GM23338 (cell line): ENCODE data around the gene SGSH. TPM values are rescaled to one million over a fixed set of nuclear protein-coding genes. Genes with fewer than 3 reads are reported as not detected.
A peak's percentile ranks its signal among the peaks of the same experiment; 100 is the strongest.

ENCODE experiments used
- ATAC-seq: fragments of 200-7000 bp; cut with Tn5 transposase; 3 replicates; pipeline ENCODE4 v1.9.1; 2020
- DNase-seq: peaks from one replicate; pipeline ENCODE4 v3.0.0-alpha.2; 2015; ENCODE audit warnings: low spot score
- H2AFZ ChIP-seq: fragments of 200-600 bp; sonication (generic); 2 replicates; pipeline ENCODE4 v1.8.0; 2016; ENCODE audit warnings: antibody characterized with exemption, mild to moderate bottlenecking, moderate library complexity
- H3F3A ChIP-seq: fragments of 200-600 bp; sonication (generic); replicated peaks from 2 replicates; pipeline ENCODE4 v1.8.0; 2017; ENCODE audit warnings: antibody characterized with exemption, mixed run types, low read depth
- H3K27ac ChIP-seq: fragments of 200-600 bp; sonication (generic); 2 replicates; pipeline ENCODE4 v1.6.1; 2016; ENCODE audit warnings: low read depth
- H3K27me3 ChIP-seq: fragments of 200-600 bp; sonication (generic); 2 replicates; pipeline ENCODE4 v1.8.0; 2016; ENCODE audit warnings: mild to moderate bottlenecking, mixed run types, moderate library complexity; ENCODE audit not compliant: insufficient read depth
- H3K36me3 ChIP-seq: fragments of 200-600 bp; sonication (generic); 2 replicates; pipeline ENCODE4 v1.8.0; 2016; ENCODE audit warnings: mild to moderate bottlenecking; ENCODE audit not compliant: insufficient read depth
- H3K4me1 ChIP-seq: fragments of 200-600 bp; sonication (generic); 2 replicates; pipeline ENCODE4 v1.8.0; 2016; ENCODE audit warnings: mild to moderate bottlenecking, moderate library complexity; ENCODE audit not compliant: insufficient read depth
- H3K4me2 ChIP-seq: fragments of 200-600 bp; sonication (generic); 2 replicates; pipeline ENCODE4 v1.7.1; 2017; ENCODE audit warnings: mixed run types
- H3K4me3 ChIP-seq: fragments of 200-600 bp; sonication (generic); 2 replicates; pipeline ENCODE4 v1.6.1; 2016; ENCODE audit warnings: mixed run types
- H3K79me2 ChIP-seq: fragments of 200-600 bp; sonication (generic); replicated peaks from 2 replicates; pipeline ENCODE4 v1.8.0; 2017; ENCODE audit warnings: mild to moderate bottlenecking; ENCODE audit not compliant: insufficient read depth
- H3K9me2 ChIP-seq: fragments of 200-600 bp; sonication (generic); 2 replicates; pipeline ENCODE4 v1.8.0; 2017; ENCODE audit not compliant: insufficient read depth
- H4K20me1 ChIP-seq: fragments of 200-600 bp; sonication (generic); replicated peaks from 2 replicates; pipeline ENCODE4 v1.8.0; 2017; ENCODE audit warnings: mild to moderate bottlenecking; ENCODE audit not compliant: insufficient read depth
- H3K27ac Mint-ChIP-seq: 2 replicates; pipeline ENCODE4 v1.8.0; 2020; ENCODE audit warnings: inconsistent platforms, mild to moderate bottlenecking, moderate library complexity, mixed read lengths
- H3K27me3 Mint-ChIP-seq: 3 replicates; pipeline ENCODE4 v1.8.0; 2022; ENCODE audit warnings: low read depth, mild to moderate bottlenecking, moderate library complexity, mixed read lengths, inconsistent platforms; ENCODE audit not compliant: insufficient read depth, poor library complexity
- H3K36me3 Mint-ChIP-seq: 3 replicates; pipeline ENCODE4 v1.8.0; 2021; ENCODE audit warnings: low read depth, mild to moderate bottlenecking, inconsistent platforms, moderate library complexity, mixed read lengths
- H3K4me1 Mint-ChIP-seq: 3 replicates; pipeline ENCODE4 v1.8.0; 2020; ENCODE audit warnings: mild to moderate bottlenecking, inconsistent platforms, mixed read lengths
- H3K4me3 Mint-ChIP-seq: 3 replicates; pipeline ENCODE4 v1.8.0; 2021; ENCODE audit warnings: moderate library complexity, mild to moderate bottlenecking, inconsistent platforms, mixed read lengths
- H3K9me3 Mint-ChIP-seq: 3 replicates; pipeline ENCODE4 v1.8.0; 2020; ENCODE audit warnings: moderate library complexity, mild to moderate bottlenecking, inconsistent platforms, mixed read lengths
- CREB1 ChIP-seq: fragments of 250-450 bp; sonication (Bioruptor Pico); IDR thresholded peaks from 2 replicates; pipeline ENCODE4 v1.5.0; 2020; ENCODE audit warnings: low read depth, mild to moderate bottlenecking, moderate library complexity
- NANOG ChIP-seq: IDR thresholded peaks from 2 replicates; pipeline ENCODE4 v1.6.1; 2016; ENCODE audit warnings: antibody characterized with exemption, borderline replicate concordance
- ZNF114 ChIP-seq: fragments of 250-450 bp; sonication (Bioruptor Pico); IDR thresholded peaks from 2 replicates; pipeline ENCODE4 v1.5.0; 2020; ENCODE audit warnings: mild to moderate bottlenecking, moderate library complexity
- polyA plus RNA-seq: library from polyadenylated mRNA; unstranded; fragments of >200 nt; fragmentation: Nextera tagmentation; extraction: Ambion mirVana; gene quantifications from 2 replicates; pipeline ENCODE4 v1.2.1, GENCODE V29; 2016
- total RNA-seq: library from RNA; depleted of rRNA; stranded (reverse); fragments of >200 nt; shearing (Covaris generic); gene quantifications from 2 replicates; pipeline ENCODE4 v1.2.3, GENCODE V29; 2014
- TF ChIP-seq, protein P1 (sequence below), 2 experiments: fragments of 200-600 bp in 1 of 2; sonication (generic) in 1 of 2; conservative IDR thresholded peaks; 2 replicates each; pipeline versions ENCODE4 v1.5.1 to v1.6.1; 2016 to 2017; ENCODE audit warnings: antibody characterized with exemption in 2 of 2, low read depth in 2 of 2, mild to moderate bottlenecking in 2 of 2, moderate library complexity in 1 of 2
- TF ChIP-seq, protein P2 (sequence below): IDR thresholded peaks from 2 replicates; pipeline ENCODE4 v1.6.1; 2016; ENCODE audit warnings: antibody characterized with exemption
- TF ChIP-seq, protein P3 (sequence below): IDR thresholded peaks from one replicate; pipeline ENCODE4 v1.6.1; 2018; ENCODE audit warnings: antibody characterized with exemption; ENCODE audit not compliant: unreplicated experiment

Gene SGSH
- total and polyA plus RNA-seq, 2 experiments from 2014 or later, result 9.6 to 17.5 TPM

DNA sequence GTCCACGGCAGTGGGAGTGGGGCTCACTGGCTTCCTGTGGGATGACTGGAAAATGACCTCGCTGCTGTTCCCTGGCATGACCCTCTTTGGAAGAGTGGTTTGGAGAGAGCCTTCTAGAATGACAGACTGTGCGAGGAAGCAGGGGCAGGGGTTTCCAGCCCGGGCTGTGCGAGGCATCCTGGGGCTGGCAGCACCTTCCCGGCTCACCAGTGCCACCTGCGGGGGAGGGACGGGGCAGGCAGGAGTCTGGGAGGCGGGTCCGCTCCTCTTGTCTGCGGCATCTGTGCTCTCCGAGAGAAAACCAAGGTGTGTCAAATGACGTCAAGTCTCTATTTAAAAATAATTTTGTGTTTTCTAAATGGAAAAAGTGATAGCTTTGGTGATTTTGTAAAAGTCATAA, 32.7 kb upstream of the SGSH start:
- Histone ChIP-seq H4K20me1 (no peaks in the 10 kb centered on the region; the same call in 1 of the 2 replicates), H3K9me2 (no peaks in the 10 kb centered on the region), H3F3A (peaks cover 12% of the 10 kb centered on the region), H3K4me1 (peaks cover 16% of the 10 kb centered on the region), H3K36me3 (no peaks in the 10 kb centered on the region), H3K79me2 (no peaks in the 10 kb centered on the region), H2AFZ (no peak overlapping the region), H3K4me2 (no peak overlapping the region), H3K4me3 (no peak overlapping the region), H3K27me3 (no peaks in the 10 kb centered on the region), H3K27ac (no peak overlapping the region)
- no peak overlapping the region for H3K4me3 Mint-ChIP-seq
- H3K4me1 Mint-ChIP-seq, result peaks cover 19% of the 10 kb centered on the region
- no peak overlapping the region for H3K27ac Mint-ChIP-seq
- ATAC-seq (peak; percentile 89), DNase-seq (peak; percentile 85)
- peaks cover 13% of the 10 kb centered on the region for H3K27me3 Mint-ChIP-seq
- TF ChIP-seq ZNF114 (CRISPR knock-in tag), result no peak
- TF ChIP-seq, protein P1, sequence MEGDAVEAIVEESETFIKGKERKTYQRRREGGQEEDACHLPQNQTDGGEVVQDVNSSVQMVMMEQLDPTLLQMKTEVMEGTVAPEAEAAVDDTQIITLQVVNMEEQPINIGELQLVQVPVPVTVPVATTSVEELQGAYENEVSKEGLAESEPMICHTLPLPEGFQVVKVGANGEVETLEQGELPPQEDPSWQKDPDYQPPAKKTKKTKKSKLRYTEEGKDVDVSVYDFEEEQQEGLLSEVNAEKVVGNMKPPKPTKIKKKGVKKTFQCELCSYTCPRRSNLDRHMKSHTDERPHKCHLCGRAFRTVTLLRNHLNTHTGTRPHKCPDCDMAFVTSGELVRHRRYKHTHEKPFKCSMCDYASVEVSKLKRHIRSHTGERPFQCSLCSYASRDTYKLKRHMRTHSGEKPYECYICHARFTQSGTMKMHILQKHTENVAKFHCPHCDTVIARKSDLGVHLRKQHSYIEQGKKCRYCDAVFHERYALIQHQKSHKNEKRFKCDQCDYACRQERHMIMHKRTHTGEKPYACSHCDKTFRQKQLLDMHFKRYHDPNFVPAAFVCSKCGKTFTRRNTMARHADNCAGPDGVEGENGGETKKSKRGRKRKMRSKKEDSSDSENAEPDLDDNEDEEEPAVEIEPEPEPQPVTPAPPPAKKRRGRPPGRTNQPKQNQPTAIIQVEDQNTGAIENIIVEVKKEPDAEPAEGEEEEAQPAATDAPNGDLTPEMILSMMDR (conservative IDR thresholded peaks at IDR 0.05; ENCODE audit: low read depth in 2 of 2), result peak; percentile 48 to 78
- H3K9me3 Mint-ChIP-seq, result no peaks in the 10 kb centered on the region
- H3K36me3 Mint-ChIP-seq, result 0 out of 3 replicates have a peak, but pooled peaks cover 3% of the 10 kb centered on the region

DNA sequence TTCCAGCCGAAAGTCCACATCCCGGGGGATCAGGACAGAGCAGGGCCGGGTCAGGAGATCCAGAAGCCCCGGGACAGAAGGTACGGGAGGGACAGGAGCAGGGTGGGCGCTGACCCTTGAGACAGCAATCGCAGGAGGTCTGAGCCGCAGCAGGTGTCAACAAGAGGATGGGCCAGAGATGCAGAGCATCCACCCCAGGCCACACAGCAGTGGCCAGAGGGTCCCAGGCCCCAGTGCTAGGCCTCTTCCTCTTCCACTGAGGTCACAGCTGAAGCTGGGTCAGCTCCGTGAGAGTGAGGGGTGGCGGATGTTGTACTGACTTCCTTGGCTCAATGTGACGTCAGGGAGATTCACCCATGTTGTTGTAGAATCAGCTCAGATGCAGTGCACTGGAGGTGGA, 31.8 kb upstream of the SGSH start:
- no peak for ATAC-seq
- TF ChIP-seq, protein P2, sequence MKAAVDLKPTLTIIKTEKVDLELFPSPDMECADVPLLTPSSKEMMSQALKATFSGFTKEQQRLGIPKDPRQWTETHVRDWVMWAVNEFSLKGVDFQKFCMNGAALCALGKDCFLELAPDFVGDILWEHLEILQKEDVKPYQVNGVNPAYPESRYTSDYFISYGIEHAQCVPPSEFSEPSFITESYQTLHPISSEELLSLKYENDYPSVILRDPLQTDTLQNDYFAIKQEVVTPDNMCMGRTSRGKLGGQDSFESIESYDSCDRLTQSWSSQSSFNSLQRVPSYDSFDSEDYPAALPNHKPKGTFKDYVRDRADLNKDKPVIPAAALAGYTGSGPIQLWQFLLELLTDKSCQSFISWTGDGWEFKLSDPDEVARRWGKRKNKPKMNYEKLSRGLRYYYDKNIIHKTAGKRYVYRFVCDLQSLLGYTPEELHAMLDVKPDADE, result no peak
- no peak for TF ChIP-seq NANOG
- TF ChIP-seq CREB1 (CRISPR knock-in tag), result no peak

DNA sequence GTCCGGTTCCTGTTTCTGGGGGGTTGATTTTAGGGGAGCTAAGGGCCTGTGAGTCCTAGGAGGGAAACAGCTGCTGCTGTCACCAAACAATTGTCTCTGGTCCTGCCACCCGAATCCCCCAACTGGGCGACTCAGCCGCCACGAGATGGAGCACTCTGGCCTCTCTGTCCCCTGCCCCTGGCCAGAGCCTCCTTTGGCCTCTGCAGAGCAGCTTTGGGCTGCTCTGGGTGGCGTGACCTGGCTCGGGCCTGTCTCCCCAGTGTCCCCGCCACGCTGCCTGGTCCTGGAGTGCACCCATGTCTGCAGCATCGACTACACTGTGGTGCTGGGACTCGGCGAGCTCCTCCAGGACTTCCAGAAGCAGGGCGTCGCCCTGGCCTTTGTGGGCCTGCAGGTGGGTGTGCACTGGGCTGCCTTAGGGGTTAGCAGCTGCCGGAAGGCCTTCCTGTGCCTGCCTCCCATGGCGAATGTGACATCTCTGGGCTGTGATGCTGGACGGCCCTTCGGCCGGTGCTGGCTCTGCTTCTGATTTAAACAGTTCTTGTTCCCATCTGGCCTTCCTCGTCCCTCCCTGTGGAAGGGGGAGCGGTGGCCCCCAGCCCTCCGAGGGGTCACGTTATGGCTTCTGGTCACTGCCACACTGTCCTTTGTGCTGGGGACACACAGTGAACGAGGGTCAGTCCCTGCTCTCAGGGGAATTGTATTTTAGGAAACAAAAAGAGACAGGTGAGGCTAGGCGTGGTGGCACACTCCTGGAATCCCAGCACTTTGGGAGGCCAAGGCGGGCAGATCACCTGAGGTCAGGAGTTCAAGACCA, 29.0 kb upstream of the SGSH start:
- no peaks in the 10 kb centered on the region; the same call in 2 of the 3 replicates for H3K4me1 Mint-ChIP-seq
- H3K9me3 Mint-ChIP-seq, result no peaks in the 10 kb centered on the region
- no peaks in the 10 kb centered on the region for H3K4me1 ChIP-seq
- H2AFZ ChIP-seq, result no peak overlapping the region
- no peak overlapping the region for H3K4me2 ChIP-seq
- H3K27ac ChIP-seq, result no peak overlapping the region
- H3F3A ChIP-seq, result no peaks in the 10 kb centered on the region
- H4K20me1 ChIP-seq, result peaks cover 3% of the 10 kb centered on the region; the same call in 1 of the 2 replicates
- H3K79me2 ChIP-seq, result no peaks in the 10 kb centered on the region
- ATAC-seq, result no peak
- H3K27me3 Mint-ChIP-seq, result peaks cover 11% of the 10 kb centered on the region
- no peaks in the 10 kb centered on the region for H3K9me2 ChIP-seq
- no peak overlapping the region for H3K4me3 Mint-ChIP-seq
- H3K27ac Mint-ChIP-seq, result no peak overlapping the region
- no peak for DNase-seq
- peaks cover 12% of the 10 kb centered on the region; the same call in 2 of the 3 replicates for H3K36me3 Mint-ChIP-seq
- H3K27me3 ChIP-seq, result no peaks in the 10 kb centered on the region
- H3K4me3 ChIP-seq, result no peak overlapping the region
- no peaks in the 10 kb centered on the region for H3K36me3 ChIP-seq
- TF ChIP-seq, protein P3, sequence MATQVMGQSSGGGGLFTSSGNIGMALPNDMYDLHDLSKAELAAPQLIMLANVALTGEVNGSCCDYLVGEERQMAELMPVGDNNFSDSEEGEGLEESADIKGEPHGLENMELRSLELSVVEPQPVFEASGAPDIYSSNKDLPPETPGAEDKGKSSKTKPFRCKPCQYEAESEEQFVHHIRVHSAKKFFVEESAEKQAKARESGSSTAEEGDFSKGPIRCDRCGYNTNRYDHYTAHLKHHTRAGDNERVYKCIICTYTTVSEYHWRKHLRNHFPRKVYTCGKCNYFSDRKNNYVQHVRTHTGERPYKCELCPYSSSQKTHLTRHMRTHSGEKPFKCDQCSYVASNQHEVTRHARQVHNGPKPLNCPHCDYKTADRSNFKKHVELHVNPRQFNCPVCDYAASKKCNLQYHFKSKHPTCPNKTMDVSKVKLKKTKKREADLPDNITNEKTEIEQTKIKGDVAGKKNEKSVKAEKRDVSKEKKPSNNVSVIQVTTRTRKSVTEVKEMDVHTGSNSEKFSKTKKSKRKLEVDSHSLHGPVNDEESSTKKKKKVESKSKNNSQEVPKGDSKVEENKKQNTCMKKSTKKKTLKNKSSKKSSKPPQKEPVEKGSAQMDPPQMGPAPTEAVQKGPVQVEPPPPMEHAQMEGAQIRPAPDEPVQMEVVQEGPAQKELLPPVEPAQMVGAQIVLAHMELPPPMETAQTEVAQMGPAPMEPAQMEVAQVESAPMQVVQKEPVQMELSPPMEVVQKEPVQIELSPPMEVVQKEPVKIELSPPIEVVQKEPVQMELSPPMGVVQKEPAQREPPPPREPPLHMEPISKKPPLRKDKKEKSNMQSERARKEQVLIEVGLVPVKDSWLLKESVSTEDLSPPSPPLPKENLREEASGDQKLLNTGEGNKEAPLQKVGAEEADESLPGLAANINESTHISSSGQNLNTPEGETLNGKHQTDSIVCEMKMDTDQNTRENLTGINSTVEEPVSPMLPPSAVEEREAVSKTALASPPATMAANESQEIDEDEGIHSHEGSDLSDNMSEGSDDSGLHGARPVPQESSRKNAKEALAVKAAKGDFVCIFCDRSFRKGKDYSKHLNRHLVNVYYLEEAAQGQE, result no peak
- TF ChIP-seq, protein P2, result no peak

More for the DNA sequence above, 31.8 kb upstream of the SGSH start:
- Mint-ChIP-seq H3K27me3 (peaks cover 10% of the 10 kb centered on the region), H3K4me1 (peaks cover 11% of the 10 kb centered on the region), H3K27ac (no peak overlapping the region), H3K9me3 (no peaks in the 10 kb centered on the region), H3K36me3 (0 out of 3 replicates have a peak, but pooled peaks cover 3% of the 10 kb centered on the region), H3K4me3 (no peak overlapping the region)
- H3K27ac ChIP-seq, result peak overlapping the region; percentile 6; the same call in 1 of the 2 replicates
- H4K20me1 ChIP-seq, result no peaks in the 10 kb centered on the region; the same call in 1 of the 2 replicates
- H3K27me3 ChIP-seq, result no peaks in the 10 kb centered on the region
- no peak for DNase-seq
- H3K4me2 ChIP-seq, result no peak overlapping the region
- no peak overlapping the region for H2AFZ ChIP-seq
- H3K36me3 ChIP-seq, result no peaks in the 10 kb centered on the region
- H3K9me2 ChIP-seq, result no peaks in the 10 kb centered on the region
- 0 out of 2 replicates have a peak, but pooled peaks cover 7% of the 10 kb centered on the region for H3F3A ChIP-seq
- H3K79me2 ChIP-seq, result no peaks in the 10 kb centered on the region
- no peak overlapping the region for H3K4me3 ChIP-seq
- H3K4me1 ChIP-seq, result peaks cover 8% of the 10 kb centered on the region; the same call in 1 of the 2 replicates
